Pancreas (tissue), 10 donors: ENCODE measurements around the gene CCDC88C. TPM values are rescaled to one million over a fixed set of nuclear protein-coding genes. Genes with fewer than 3 reads are reported as not detected.

Experiments used
- ATAC-seq, 4 donors: fragments of 200-7000 bp; cut with Tn5 transposase; one replicate each; pipeline versions ENCODE4 v1.8.0 to v1.9.1; 2020; ENCODE audit warnings: mild to moderate bottlenecking in 4 of 4, moderate library complexity in 4 of 4
- DNase-seq, 6 donors: peaks; one replicate each; pipeline ENCODE4 v3.0.0-alpha.2; 2020
- FAIRE-seq: peaks from 2 replicates; lab custom pipeline; 2012; peaks lifted over from hg19 to GRCh38; lab: Jason Lieb, UNC
- H3K27ac ChIP-seq, 4 donors: fragments of 200-600 bp; sonication (generic); 1 replicate in 3 of 4; 2 replicates in 1 of 4; pipeline versions ENCODE4 v1.5.0 to v1.8.0; 2020
- H3K27me3 ChIP-seq, 4 donors: fragments of 200-600 bp; one replicate each; pipeline ENCODE4 v1.8.0; 2021
- H3K36me3 ChIP-seq, 3 donors: fragments of 200-600 bp; sonication (generic) in 1 of 3; one replicate each; pipeline versions ENCODE4 v1.5.0 to v1.8.0; 2020 to 2021
- H3K4me1 ChIP-seq, 3 donors: fragments of 200-600 bp; one replicate each; pipeline ENCODE4 v1.8.0; 2021
- H3K4me3 ChIP-seq, 4 donors: fragments of 200-600 bp; sonication (generic) in 2 of 4; one replicate each; pipeline versions ENCODE4 v1.5.0 to v1.8.0; 2020 to 2021
- H3K9me3 ChIP-seq, 4 donors: fragments of 200-600 bp; one replicate each; pipeline ENCODE4 v1.8.0; 2021
- CTCF ChIP-seq, 4 donors: fragments of 200-600 bp; sonication (generic) in 3 of 4; IDR thresholded peaks; one replicate each; pipeline versions ENCODE4 v1.5.0 to v1.8.0; 2021; ENCODE audit warnings: antibody characterized with exemption in 4 of 4
- WGBS, 2 donors: extraction: QIAGEN DNeasy Blood & Tissue Kit; methylation state at CpG; one replicate each; pipeline ENCODE4 v1.1.7; 2013; 5-methylcytosine and 5-hydroxymethylcytosine counted together
- intact Hi-C, 3 donors: fragments of 100-400 bp; cut with DNase I; formaldehyde crosslinking; loops; one replicate each; pipeline versions ENCODE4 v1.11.1 to v1.14.2; 2022
- polyA plus RNA-seq, 2 donors: library from polyadenylated mRNA; stranded (reverse); fragments of 200-250 nt; gene quantifications; one replicate each; pipeline ENCODE4 v1.2.3, GENCODE V29; 2013
- total RNA-seq, 6 donors: library from RNA; stranded (reverse); fragmentation: NEBNext Ultra II Directional in 4 of 6; extraction: Animal tissue kit (Norgen Biotek cat#: 25700) in 4 of 6; gene quantifications; one replicate each; pipeline versions ENCODE4 v1.2.1 to v1.2.4, GENCODE V29; 2021 to 2023
- donor health status: healthy with polysubstance abuse.
- donor health status: DM: no; HTN: no; CAD: no; lungs with moderate emphysema.
- donor health status: DM: no; HTN: no; CAD: no.
- donor health status: control.
- donor health status: control.
- donor health status: Bipolar disorder and iron deficiency.
- donor health status: DM: yes; HTN: yes; CAD: no.
- donor health status: DM: no; HTN: no; CAD: no.
- donor health status: DM: no; HTN: no; CAD: no.
- donor health status: DM: yes; HTN: yes; CAD: no.

Gene CCDC88C
- total and polyA plus RNA-seq, 8 donors = 10.3 to 20.2 (median 14.6) TPM

GRCh38 chr14:91358025-91358319 is 59.6 kb downstream of the CCDC88C start:
- H3K27ac ChIP-seq = no peak overlapping the region
- no peak overlapping the region for H3K4me3 ChIP-seq
- TF ChIP-seq CTCF (IDR thresholded peaks at IDR 0.05) = no peak
- ATAC-seq (no peak), DNase-seq (no peak), FAIRE-seq (no peak)
- WGBS, 2 donors = 92 to 94% methylated on average over 9 of the region's 9 CpGs
- no peaks in the 10 kb centered on the region for H3K36me3 ChIP-seq
- intact Hi-C loops = no loop called here
- H3K27me3 ChIP-seq = no peaks in the 10 kb centered on the region
- no peaks in the 10 kb centered on the region for H3K9me3 ChIP-seq
- H3K4me1 ChIP-seq = peaks cover 0 to 4% (median under 1%) of the 10 kb centered on the region in 3 donors

- Histone ChIP-seq H3K36me3 (no peaks in the 10 kb centered on the region), H3K4me3 (no peak overlapping the region), H3K27me3 (no peaks in the 10 kb centered on the region), H3K9me3 (no peaks in the 10 kb centered on the region), H3K27ac (no peak overlapping the region), H3K4me1 (peaks cover 0 to 8% (median 6%) of the 10 kb centered on the region in 3 donors)
- TF ChIP-seq CTCF (IDR thresholded peaks at IDR 0.05) = no peak
- intact Hi-C loops = no loop called here
- DNase-seq (no peak), FAIRE-seq (no peak), ATAC-seq (no peak)
- WGBS, 2 donors = 92 to 94% methylated on average over 21 of the region's 21 CpGs
Measured at GRCh38 chr14:91357272-91358024, 60.2 kb downstream of the CCDC88C start.

- H3K36me3 ChIP-seq = no peaks in the 10 kb centered on the region
- H3K9me3 ChIP-seq = no peaks in the 10 kb centered on the region
- ATAC-seq (no peak), FAIRE-seq (no peak), DNase-seq (no peak)
- 83 to 85% methylated on average over 12 of the region's 12 CpGs for WGBS, 2 donors
- peaks cover 0 to 11% (median 10%) of the 10 kb centered on the region in 3 donors for H3K4me1 ChIP-seq
- H3K27me3 ChIP-seq = no peaks in the 10 kb centered on the region
- intact Hi-C loops = no loop called here
- TF ChIP-seq CTCF (IDR thresholded peaks at IDR 0.05) = no peak
- H3K4me3 ChIP-seq = no peak overlapping the region
- H3K27ac ChIP-seq = no peak overlapping the region
Measured at GRCh38 chr14:91356181-91356763, 61.3 kb downstream of the CCDC88C start.

- TF ChIP-seq CTCF (IDR thresholded peaks at IDR 0.05) = no peak
- ATAC-seq (peak in 3 of 4 donors; percentile 18 to 42 (median 19)), DNase-seq (no peak), FAIRE-seq (no peak)
- H3K36me3 ChIP-seq = no peaks in the 10 kb centered on the region
- 86 to 87% methylated on average over 27 of the region's 27 CpGs for WGBS, 2 donors
- no peak overlapping the region for H3K27ac ChIP-seq
- no peaks in the 10 kb centered on the region for H3K9me3 ChIP-seq
- peaks cover 0 to 11% (median 10%) of the 10 kb centered on the region in 3 donors for H3K4me1 ChIP-seq
- H3K27me3 ChIP-seq = no peaks in the 10 kb centered on the region
- H3K4me3 ChIP-seq = no peak overlapping the region
- intact Hi-C loops = no loop called here
Measured at GRCh38 chr14:91354979-91355685, 62.5 kb downstream of the CCDC88C start.
